Suprapubic skin (tissue), 3 donors: ENCODE measurements around the gene IMMP2L.

Experiments
- EP300 ChIP-seq: sonication (generic); formaldehyde crosslinking; IDR thresholded peaks from one replicate; pipeline ENCODE4 v1.6.1; 2017; ENCODE audit warnings: antibody characterized with exemption
- TF ChIP-seq, protein P1 (sequence below), 2 donors: fragments of 200-600 bp in 1 of 2; fragments of 450-650 bp in 1 of 2; sonication (generic) in 1 of 2; IDR thresholded peaks; one replicate each; pipeline ENCODE4 v1.5.1; 2016 to 2019; ENCODE audit warnings: antibody characterized with exemption in 2 of 2, mild to moderate bottlenecking in 1 of 2, moderate library complexity in 1 of 2

DNA sequence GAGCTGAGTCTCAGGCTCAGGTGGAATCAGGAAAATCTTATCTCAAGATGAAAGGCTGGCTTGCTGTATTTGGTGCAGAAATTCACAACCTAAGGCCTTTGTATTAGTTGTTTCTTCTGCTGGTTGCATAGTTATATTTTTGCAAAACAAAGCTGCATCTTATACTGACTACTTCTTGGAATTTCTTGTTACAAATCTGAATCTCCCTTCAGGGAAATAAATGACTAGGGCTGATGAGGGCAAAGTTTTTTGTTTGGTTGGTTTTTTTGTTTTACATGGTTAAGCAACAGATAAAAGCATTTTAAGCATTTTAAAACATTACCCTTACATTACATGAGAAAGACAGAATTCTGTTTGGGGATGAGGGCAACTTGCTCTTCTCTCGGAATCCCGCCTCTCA, 485.3 kb downstream of the IMMP2L start:
- TF ChIP-seq, protein P1, sequence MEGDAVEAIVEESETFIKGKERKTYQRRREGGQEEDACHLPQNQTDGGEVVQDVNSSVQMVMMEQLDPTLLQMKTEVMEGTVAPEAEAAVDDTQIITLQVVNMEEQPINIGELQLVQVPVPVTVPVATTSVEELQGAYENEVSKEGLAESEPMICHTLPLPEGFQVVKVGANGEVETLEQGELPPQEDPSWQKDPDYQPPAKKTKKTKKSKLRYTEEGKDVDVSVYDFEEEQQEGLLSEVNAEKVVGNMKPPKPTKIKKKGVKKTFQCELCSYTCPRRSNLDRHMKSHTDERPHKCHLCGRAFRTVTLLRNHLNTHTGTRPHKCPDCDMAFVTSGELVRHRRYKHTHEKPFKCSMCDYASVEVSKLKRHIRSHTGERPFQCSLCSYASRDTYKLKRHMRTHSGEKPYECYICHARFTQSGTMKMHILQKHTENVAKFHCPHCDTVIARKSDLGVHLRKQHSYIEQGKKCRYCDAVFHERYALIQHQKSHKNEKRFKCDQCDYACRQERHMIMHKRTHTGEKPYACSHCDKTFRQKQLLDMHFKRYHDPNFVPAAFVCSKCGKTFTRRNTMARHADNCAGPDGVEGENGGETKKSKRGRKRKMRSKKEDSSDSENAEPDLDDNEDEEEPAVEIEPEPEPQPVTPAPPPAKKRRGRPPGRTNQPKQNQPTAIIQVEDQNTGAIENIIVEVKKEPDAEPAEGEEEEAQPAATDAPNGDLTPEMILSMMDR (IDR thresholded peaks at IDR 0.05) = no peak
- TF ChIP-seq EP300 = no peak
